ENCODE data around the gene BMAL2. TPM values are rescaled to one million over a fixed set of nuclear protein-coding genes. Genes with fewer than 3 reads are reported as not detected.

Gene BMAL2
- total and polyA plus RNA-seq, 3 donors from 2014 or later = 2.7 to 3.7 (median 3.7) TPM

- 88 to 93% methylated on average over 5 of the region's 5 CpGs for WGBS, 2 donors
- intact Hi-C loops (cut with DNase I; ENCODE audit: low total_unique reads) = no loop called here
Observed at GRCh38 chr12:27343255-27344000, 10.8 kb downstream of the BMAL2 start.

GRCh38 chr12:27344246-27344645, 11.6 kb downstream of the BMAL2 start:
- DNase-seq = no peak
- no peak overlapping the region for H3K27ac ChIP-seq
- WGBS, 2 donors = 76 to 94% methylated on average over 2 of the region's 2 CpGs

More at GRCh38 chr12:27343255-27344000, 10.8 kb downstream of the BMAL2 start:
- no peaks in the 10 kb centered on the region for H3K9me3 ChIP-seq
- no peaks in the 10 kb centered on the region for H3K4me1 ChIP-seq
- no peak overlapping the region for H3K27ac ChIP-seq
- DNase-seq = no peak
- no peaks in the 10 kb centered on the region for H3K36me3 ChIP-seq (ENCODE audit: low read depth, missing control alignments)
- TF ChIP-seq POLR2A (IDR thresholded peaks at IDR 0.05) = no peak
- no peak for TF ChIP-seq CTCF (IDR thresholded peaks at IDR 0.05)
- H3K27me3 ChIP-seq = no peaks in the 10 kb centered on the region
- H3K4me3 ChIP-seq = no peak overlapping the region

GRCh38 chr12:27344760-27345159, 12.1 kb downstream of the BMAL2 start:
- Histone ChIP-seq H3K27ac (no peak overlapping the region), H3K27me3 (no peaks in the 10 kb centered on the region), H3K4me3 (no peak overlapping the region), H3K9me3 (no peaks in the 10 kb centered on the region), H3K4me1 (no peaks in the 10 kb centered on the region), H3K36me3 (ENCODE audit: low read depth, missing control alignments) (no peaks in the 10 kb centered on the region)
- DNase-seq = no peak
- TF ChIP-seq POLR2A (IDR thresholded peaks at IDR 0.05) (no peak), CTCF (IDR thresholded peaks at IDR 0.05) (no peak)
- 58 to 83% methylated on average over 3 of the region's 3 CpGs for WGBS, 2 donors
- intact Hi-C loops (cut with DNase I; ENCODE audit: low total_unique reads) = no loop called here

More at GRCh38 chr12:27344246-27344645, 11.6 kb downstream of the BMAL2 start:
- Histone ChIP-seq H3K36me3 (ENCODE audit: low read depth, missing control alignments) (no peaks in the 10 kb centered on the region), H3K4me3 (no peak overlapping the region), H3K4me1 (no peaks in the 10 kb centered on the region), H3K9me3 (no peaks in the 10 kb centered on the region), H3K27me3 (no peaks in the 10 kb centered on the region)
- no peak for TF ChIP-seq POLR2A (IDR thresholded peaks at IDR 0.05)
- no peak for TF ChIP-seq CTCF (IDR thresholded peaks at IDR 0.05)
- intact Hi-C loops (cut with DNase I; ENCODE audit: low total_unique reads) = no loop called here

GRCh38 chr12:27345376-27345775, 12.7 kb downstream of the BMAL2 start:
- no peak for DNase-seq
- intact Hi-C loops (cut with DNase I; ENCODE audit: low total_unique reads) = no loop called here
- Histone ChIP-seq H3K4me1 (no peaks in the 10 kb centered on the region), H3K27me3 (no peaks in the 10 kb centered on the region), H3K9me3 (no peaks in the 10 kb centered on the region), H3K36me3 (ENCODE audit: low read depth, missing control alignments) (no peaks in the 10 kb centered on the region), H3K4me3 (no peak overlapping the region), H3K27ac (no peak overlapping the region)
- WGBS, 2 donors = 86 to 92% methylated on average over 4 of the region's 4 CpGs
- no peak for TF ChIP-seq CTCF (IDR thresholded peaks at IDR 0.05)
- no peak for TF ChIP-seq POLR2A (IDR thresholded peaks at IDR 0.05)

GRCh38 chr12:27347779-27348178, 15.1 kb downstream of the BMAL2 start:
- 69 to 81% methylated on average over 2 of the region's 2 CpGs for WGBS, 2 donors
- H3K27me3 ChIP-seq = no peaks in the 10 kb centered on the region
- intact Hi-C loops (cut with DNase I; ENCODE audit: low total_unique reads) = no loop called here
- TF ChIP-seq POLR2A (IDR thresholded peaks at IDR 0.05) = no peak
- no peak for TF ChIP-seq CTCF (IDR thresholded peaks at IDR 0.05)
- H3K36me3 ChIP-seq (ENCODE audit: low read depth, missing control alignments) = no peaks in the 10 kb centered on the region
- H3K9me3 ChIP-seq = no peaks in the 10 kb centered on the region
- H3K27ac ChIP-seq = no peak overlapping the region
- no peak for DNase-seq
- no peak overlapping the region for H3K4me3 ChIP-seq
- H3K4me1 ChIP-seq = no peaks in the 10 kb centered on the region
